HCT116 (cell line): ENCODE results near the gene EXD3. TPM values are rescaled to one million over a fixed set of nuclear protein-coding genes. Genes with fewer than 3 reads are reported as not detected.

Experiments used
- ATAC-seq: fragments of 200-7000 bp; cut with Tn5 transposase; 2 replicates; pipeline ENCODE4 v1.9.1; 2020; ENCODE audit warnings: mild to moderate bottlenecking, moderate library complexity
- BruUV-seq: library from RNA; stranded (reverse); fragments of 400-500 nt; replicated peaks from 2 replicates; lab custom pipeline; 2021; lab: Mats Ljungman, UMichigan
- CTCF ChIA-PET: fragments of 300-600 bp; sonication (Branson Sonifier 250); formaldehyde crosslinking; loops from one replicate; lab custom pipeline; 2021; ENCODE audit warnings: antibody characterized with exemption; lab: Charles Lee
- POLR2A ChIA-PET: fragments of 300-600, 350-600 bp; sonication (Branson Sonifier 250); formaldehyde crosslinking; loops from one replicate; lab custom pipeline; 2021; ENCODE audit warnings: antibody characterized with exemption; lab: Charles Lee
- RAD21 ChIA-PET, 2 experiments: fragments of 300-600 bp; sonication (Branson Sonifier 250); formaldehyde crosslinking; loops; one replicate each; lab custom pipeline; 2023; ENCODE audit warnings: low total read pairs in 2 of 2; ENCODE audit not compliant: uncharacterized antibody in 2 of 2, unreplicated experiment in 2 of 2, low non-redundant PET in 1 of 2; lab: Charles Lee
- DNase-seq: peaks from one replicate; pipeline ENCODE4 v3.0.0-alpha.2; 2010; ENCODE audit warnings: low read depth, low spot score
- H2AFZ ChIP-seq: fragments of 200-600 bp; shearing (Covaris generic), sonication (generic); 2 replicates; pipeline ENCODE4 v1.6.1; 2017; ENCODE audit warnings: low read depth, mixed run types, mixed read lengths, antibody characterized with exemption, low read length; ENCODE audit not compliant: poor library complexity, severe bottlenecking
- H3K27ac ChIP-seq: 2 replicates; pipeline ENCODE4 v1.5.1; 2012; ENCODE audit warnings: low read depth, low read length
- H3K27me3 ChIP-seq: fragments of 200-600 bp; sonication (generic); 2 replicates; pipeline ENCODE4 v1.6.1; 2016; ENCODE audit warnings: mixed run types, low read length, mixed read lengths; ENCODE audit not compliant: insufficient read depth
- H3K36me3 ChIP-seq, 2 experiments: fragments of 200-500 bp in 1 of 2; fragments of 200-600 bp in 1 of 2; sonication (Bioruptor generic) in 1 of 2; sonication (generic) in 1 of 2; 2 replicates each; pipeline versions ENCODE4 v1.5.1 to v1.6.1; 2014 to 2016; ENCODE audit warnings: low read length in 2 of 2, inconsistent platforms in 1 of 2, mixed read lengths in 1 of 2, mixed run types in 1 of 2; ENCODE audit not compliant: insufficient read depth in 2 of 2, control insufficient read depth in 1 of 2
- H3K4me1 ChIP-seq, 2 experiments: fragments of 200-600 bp in 1 of 2; sonication (generic) in 1 of 2; 2 replicates each; pipeline versions ENCODE4 v1.5.1 to v1.6.1; 2012 to 2017; ENCODE audit warnings: low read length in 2 of 2, inconsistent platforms in 1 of 2, mild to moderate bottlenecking in 1 of 2, mixed read lengths in 1 of 2, mixed run types in 1 of 2, moderate library complexity in 1 of 2; ENCODE audit not compliant: insufficient read depth in 2 of 2, control insufficient read depth in 1 of 2
- H3K4me2 ChIP-seq: fragments of 200-600 bp; sonication (generic); 2 replicates; pipeline ENCODE4 v1.6.1; 2017; ENCODE audit warnings: mixed run types, low read length, mixed read lengths
- H3K4me3 ChIP-seq, 2 experiments: fragments of 200-600 bp in 1 of 2; sonication (generic) in 1 of 2; replicated peaks in 1 of 2; 2 replicates each; pipeline ENCODE4 v1.5.1; 2011 to 2016; ENCODE audit warnings: low read length in 2 of 2, control low read depth in 1 of 2, low read depth in 1 of 2, mild to moderate bottlenecking in 1 of 2, mixed read lengths in 1 of 2, mixed run types in 1 of 2
- H3K79me2 ChIP-seq: fragments of 200-600 bp; sonication (generic); 2 replicates; pipeline ENCODE4 v1.6.1; 2017; ENCODE audit warnings: mild to moderate bottlenecking, mixed run types, low read length, moderate library complexity, mixed read lengths; ENCODE audit not compliant: insufficient read depth
- H3K9ac ChIP-seq: fragments of 200-600 bp; sonication (generic); 2 replicates; pipeline ENCODE4 v1.6.1; 2016; ENCODE audit warnings: low read length, mixed read lengths
- H3K9me2 ChIP-seq: fragments of 200-600 bp; sonication (generic), shearing (Covaris generic); 2 replicates; pipeline ENCODE4 v1.6.1; 2017; ENCODE audit warnings: mixed run types, mild to moderate bottlenecking, moderate library complexity; ENCODE audit not compliant: insufficient read depth
- H3K9me3 ChIP-seq, 2 experiments: fragments of 200-500 bp in 1 of 2; fragments of 200-600 bp in 1 of 2; sonication (Bioruptor generic) in 1 of 2; sonication (generic) in 1 of 2; 2 replicates each; pipeline ENCODE4 v1.6.1; 2014 to 2017; ENCODE audit warnings: low read length in 2 of 2, mixed read lengths in 2 of 2, inconsistent platforms in 1 of 2, low read depth in 1 of 2, mild to moderate bottlenecking in 1 of 2, mixed run types in 1 of 2, moderate library complexity in 1 of 2; ENCODE audit not compliant: control insufficient read depth in 1 of 2, insufficient read depth in 1 of 2
- H4K20me1 ChIP-seq: fragments of 200-600 bp; sonication (generic), shearing (Covaris generic); 2 replicates; pipeline ENCODE4 v1.6.1; 2017; ENCODE audit warnings: mixed run types, mild to moderate bottlenecking, moderate library complexity; ENCODE audit not compliant: insufficient read depth
- CBX3 ChIP-seq: IDR thresholded peaks from 2 replicates; pipeline ENCODE4 v1.6.1; 2012; ENCODE audit warnings: low read depth
- EGR1 ChIP-seq: IDR thresholded peaks from 2 replicates; pipeline ENCODE4 v1.6.1; 2012; ENCODE audit warnings: low read depth
- ELF1 ChIP-seq: IDR thresholded peaks from 2 replicates; pipeline ENCODE4 v1.6.1; 2012; ENCODE audit warnings: low read depth, borderline replicate concordance
- EZH2phosphoT487 ChIP-seq: fragments of 200-600 bp; IDR thresholded peaks from 2 replicates; pipeline ENCODE4 v1.6.1; 2018; ENCODE audit warnings: antibody characterized with exemption, borderline replicate concordance
- FOSL1 ChIP-seq: IDR thresholded peaks from 2 replicates; pipeline ENCODE4 v1.6.1; 2012; ENCODE audit warnings: low read depth
- JUND ChIP-seq: IDR thresholded peaks from 2 replicates; pipeline ENCODE4 v1.6.1; 2012
- MAX ChIP-seq: IDR thresholded peaks from 2 replicates; pipeline ENCODE4 v1.6.1; 2012
- POLR2A ChIP-seq: IDR thresholded peaks from 2 replicates; pipeline ENCODE4 v1.7.0; 2011; ENCODE audit warnings: borderline replicate concordance; ENCODE audit not compliant: insufficient read depth, insufficient read length; ENCODE audit errors: extremely low read depth
- POLR2AphosphoS5 ChIP-seq: IDR thresholded peaks from 2 replicates; pipeline ENCODE4 v1.6.1; 2011; ENCODE audit warnings: mild to moderate bottlenecking, low read depth, low read length, moderate library complexity
- REST ChIP-seq: IDR thresholded peaks from 2 replicates; pipeline ENCODE4 v1.6.1; 2012; ENCODE audit warnings: low read depth
- SIN3A ChIP-seq: IDR thresholded peaks from 2 replicates; pipeline ENCODE4 v1.6.1; 2012; ENCODE audit warnings: low read depth
- SRF ChIP-seq: IDR thresholded peaks from 2 replicates; pipeline ENCODE4 v1.6.1; 2012; ENCODE audit warnings: low read depth
- ZFX ChIP-seq: fragments of 450-650 bp; IDR thresholded peaks from 2 replicates; pipeline ENCODE4 v1.6.1; 2017
- intact Hi-C: fragments of 100-400 bp; cut with micrococcal nuclease; formaldehyde crosslinking; loops from 2 replicates; pipeline ENCODE4 v1.10.0; 2022
- total RNA-seq: library from RNA; stranded (reverse); gene quantifications from one replicate; pipeline ENCODE4 v1.2.1, GENCODE V29; 2021; ENCODE audit not compliant: unreplicated experiment
- TF ChIP-seq, protein P1 (sequence below): IDR thresholded peaks from 2 replicates; pipeline ENCODE4 v1.6.1; 2011; ENCODE audit warnings: mild to moderate bottlenecking, low read length, moderate library complexity; ENCODE audit not compliant: insufficient replicate concordance; ENCODE audit errors: extremely low read depth
- TF ChIP-seq, protein P2 (sequence below), 3 experiments: fragments of 200-600 bp in 1 of 3; sonication (generic) in 1 of 3; IDR thresholded peaks in 2 of 3; conservative IDR thresholded peaks in 1 of 3; 2 replicates each; pipeline ENCODE4 v1.5.1; 2012 to 2017; ENCODE audit warnings: low read depth in 2 of 3, low read length in 2 of 3, antibody characterized with exemption in 1 of 3, borderline replicate concordance in 1 of 3, control low read depth in 1 of 3, mild to moderate bottlenecking in 1 of 3, mixed read lengths in 1 of 3, mixed run types in 1 of 3, moderate library complexity in 1 of 3; ENCODE audit not compliant: insufficient read depth in 1 of 3

Gene EXD3
- total RNA-seq, 1 experiment from 2014 or later = 25.4 TPM

GRCh38 chr9:137374131-137374845 is 48.7 kb downstream of the EXD3 start (continued):
- TF ChIP-seq, protein P1, sequence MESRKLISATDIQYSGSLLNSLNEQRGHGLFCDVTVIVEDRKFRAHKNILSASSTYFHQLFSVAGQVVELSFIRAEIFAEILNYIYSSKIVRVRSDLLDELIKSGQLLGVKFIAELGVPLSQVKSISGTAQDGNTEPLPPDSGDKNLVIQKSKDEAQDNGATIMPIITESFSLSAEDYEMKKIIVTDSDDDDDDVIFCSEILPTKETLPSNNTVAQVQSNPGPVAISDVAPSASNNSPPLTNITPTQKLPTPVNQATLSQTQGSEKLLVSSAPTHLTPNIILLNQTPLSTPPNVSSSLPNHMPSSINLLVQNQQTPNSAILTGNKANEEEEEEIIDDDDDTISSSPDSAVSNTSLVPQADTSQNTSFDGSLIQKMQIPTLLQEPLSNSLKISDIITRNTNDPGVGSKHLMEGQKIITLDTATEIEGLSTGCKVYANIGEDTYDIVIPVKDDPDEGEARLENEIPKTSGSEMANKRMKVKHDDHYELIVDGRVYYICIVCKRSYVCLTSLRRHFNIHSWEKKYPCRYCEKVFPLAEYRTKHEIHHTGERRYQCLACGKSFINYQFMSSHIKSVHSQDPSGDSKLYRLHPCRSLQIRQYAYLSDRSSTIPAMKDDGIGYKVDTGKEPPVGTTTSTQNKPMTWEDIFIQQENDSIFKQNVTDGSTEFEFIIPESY = no peak
- TF ChIP-seq JUND (no peak), EGR1 (no peak)
- TF ChIP-seq, all 23 proteins: peak for 0

DNA sequence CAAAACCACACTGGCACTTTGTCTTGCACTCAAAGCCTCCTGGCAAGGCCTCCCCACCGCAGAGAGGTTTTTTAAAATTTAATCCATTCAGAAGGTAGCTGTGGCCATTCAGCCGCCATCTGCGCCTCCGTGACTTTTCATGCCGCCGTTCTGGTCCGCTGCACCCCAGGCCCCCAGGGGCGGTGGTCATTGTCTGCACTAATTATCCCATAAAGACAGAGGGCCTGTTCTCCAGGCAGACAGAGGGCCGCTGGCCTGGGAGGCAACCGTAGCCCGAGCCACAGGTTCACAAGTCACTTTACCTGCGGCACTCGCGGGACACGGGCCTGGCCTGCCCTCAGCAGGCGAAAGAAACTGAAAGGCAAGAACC is 49.4 kb downstream of the EXD3 start:
- no peak overlapping the region for H2AFZ ChIP-seq
- H3K4me1 ChIP-seq = no peaks in the 10 kb centered on the region
- intact Hi-C loops = no loop called here
- no peaks in the 10 kb centered on the region for H3K27me3 ChIP-seq
- POLR2A ChIA-PET = no interaction called here
- no peaks in the 10 kb centered on the region for H4K20me1 ChIP-seq
- no peaks in the 10 kb centered on the region for H3K9me2 ChIP-seq
- no peak overlapping the region for H3K4me3 ChIP-seq
- ATAC-seq (no peak), DNase-seq (no peak)
- CTCF ChIA-PET = no interaction called here
- H3K36me3 ChIP-seq = no peaks in the 10 kb centered on the region
- no peaks in the 10 kb centered on the region for H3K79me2 ChIP-seq
- BruUV-seq = no TSS peak
- no peak overlapping the region for H3K27ac ChIP-seq
- no peak overlapping the region for H3K4me2 ChIP-seq
- H3K9ac ChIP-seq = no peak overlapping the region
- peaks cover 0 to 5% of the 10 kb centered on the region in 2 experiments; a peak in 1 of 4 replicates for H3K9me3 ChIP-seq
- RAD21 ChIA-PET = no interaction called here
- TF ChIP-seq, protein P1 = no peak
- TF ChIP-seq MAX (no peak), EZH2phosphoT487 (no peak), CBX3 (no peak), ZFX (no peak), SIN3A (no peak), EGR1 (no peak), POLR2A (no peak), SRF (no peak), JUND (no peak), REST (no peak), FOSL1 (no peak), ELF1 (no peak), POLR2AphosphoS5 (no peak)
- TF ChIP-seq, protein P2, sequence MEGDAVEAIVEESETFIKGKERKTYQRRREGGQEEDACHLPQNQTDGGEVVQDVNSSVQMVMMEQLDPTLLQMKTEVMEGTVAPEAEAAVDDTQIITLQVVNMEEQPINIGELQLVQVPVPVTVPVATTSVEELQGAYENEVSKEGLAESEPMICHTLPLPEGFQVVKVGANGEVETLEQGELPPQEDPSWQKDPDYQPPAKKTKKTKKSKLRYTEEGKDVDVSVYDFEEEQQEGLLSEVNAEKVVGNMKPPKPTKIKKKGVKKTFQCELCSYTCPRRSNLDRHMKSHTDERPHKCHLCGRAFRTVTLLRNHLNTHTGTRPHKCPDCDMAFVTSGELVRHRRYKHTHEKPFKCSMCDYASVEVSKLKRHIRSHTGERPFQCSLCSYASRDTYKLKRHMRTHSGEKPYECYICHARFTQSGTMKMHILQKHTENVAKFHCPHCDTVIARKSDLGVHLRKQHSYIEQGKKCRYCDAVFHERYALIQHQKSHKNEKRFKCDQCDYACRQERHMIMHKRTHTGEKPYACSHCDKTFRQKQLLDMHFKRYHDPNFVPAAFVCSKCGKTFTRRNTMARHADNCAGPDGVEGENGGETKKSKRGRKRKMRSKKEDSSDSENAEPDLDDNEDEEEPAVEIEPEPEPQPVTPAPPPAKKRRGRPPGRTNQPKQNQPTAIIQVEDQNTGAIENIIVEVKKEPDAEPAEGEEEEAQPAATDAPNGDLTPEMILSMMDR (IDR thresholded peaks at IDR 0.05 in 2 of 3, conservative IDR thresholded peaks at IDR 0.05 in 1 of 3; ENCODE audit: borderline replicate concordance in 1 of 3, insufficient read depth in 1 of 3, low read depth in 2 of 3, low read length in 2 of 3) = no peak
